ENCODE measurements around the gene MOXD1. TPM values are rescaled to one million over a fixed set of nuclear protein-coding genes. Genes with fewer than 3 reads are reported as not detected.

MOXD1 gene
- total RNA-seq, 2 experiments from 2014 or later, result not detected

GRCh38 chr6:132364306-132365074, 36.8 kb downstream of the MOXD1 start:
- Mint-ChIP-seq H3K27ac (no peak overlapping the region), H3K4me1 (ENCODE audit: low read depth) (peaks cover 22% of the 10 kb centered on the region), H3K36me3 (ENCODE audit: low read depth) (no peaks in the 10 kb centered on the region), H3K4me3 (no peak overlapping the region), H3K9me3 (no peaks in the 10 kb centered on the region), H3K27me3 (peaks cover 29% of the 10 kb centered on the region)
- DNase-seq (no peak), ATAC-seq (no peak)
- TF ChIP-seq, protein P1, sequence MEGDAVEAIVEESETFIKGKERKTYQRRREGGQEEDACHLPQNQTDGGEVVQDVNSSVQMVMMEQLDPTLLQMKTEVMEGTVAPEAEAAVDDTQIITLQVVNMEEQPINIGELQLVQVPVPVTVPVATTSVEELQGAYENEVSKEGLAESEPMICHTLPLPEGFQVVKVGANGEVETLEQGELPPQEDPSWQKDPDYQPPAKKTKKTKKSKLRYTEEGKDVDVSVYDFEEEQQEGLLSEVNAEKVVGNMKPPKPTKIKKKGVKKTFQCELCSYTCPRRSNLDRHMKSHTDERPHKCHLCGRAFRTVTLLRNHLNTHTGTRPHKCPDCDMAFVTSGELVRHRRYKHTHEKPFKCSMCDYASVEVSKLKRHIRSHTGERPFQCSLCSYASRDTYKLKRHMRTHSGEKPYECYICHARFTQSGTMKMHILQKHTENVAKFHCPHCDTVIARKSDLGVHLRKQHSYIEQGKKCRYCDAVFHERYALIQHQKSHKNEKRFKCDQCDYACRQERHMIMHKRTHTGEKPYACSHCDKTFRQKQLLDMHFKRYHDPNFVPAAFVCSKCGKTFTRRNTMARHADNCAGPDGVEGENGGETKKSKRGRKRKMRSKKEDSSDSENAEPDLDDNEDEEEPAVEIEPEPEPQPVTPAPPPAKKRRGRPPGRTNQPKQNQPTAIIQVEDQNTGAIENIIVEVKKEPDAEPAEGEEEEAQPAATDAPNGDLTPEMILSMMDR (IDR thresholded peaks at IDR 0.05), result no peak
- intact Hi-C loops (cut with micrococcal nuclease), result no loop called here
- CTCF ChIA-PET, result interaction anchor here (1.0 to 1.7 kb wide), 4 partner anchors 9 to 449 kb away, joined by 3 to 9 read pairs (median 4); no protein-coding TSS in a partner anchor
- POLR2A ChIA-PET, result interaction anchor here (1.1 kb wide), 1 partner anchor 9 kb away, joined by 3 read pairs; no protein-coding TSS in a partner anchor

- Mint-ChIP-seq H3K9me3 (no peaks in the 10 kb centered on the region), H3K36me3 (ENCODE audit: low read depth) (no peaks in the 10 kb centered on the region), H3K27ac (no peak overlapping the region), H3K27me3 (peaks cover 24% of the 10 kb centered on the region), H3K4me3 (no peak overlapping the region), H3K4me1 (ENCODE audit: low read depth) (peaks cover 22% of the 10 kb centered on the region)
- no peak for DNase-seq
- ChIA-PET CTCF (interaction anchor here (0.7 to 1.7 kb wide), 3 partner anchors 7 to 83 kb away, joined by 3 to 9 read pairs (median 4); no protein-coding TSS in a partner anchor), POLR2A (no interaction called here)
- intact Hi-C loops (cut with micrococcal nuclease), result no loop called here
- TF ChIP-seq, protein P1 (IDR thresholded peaks at IDR 0.05), result no peak
- no peak for ATAC-seq
Observed at GRCh38 chr6:132362442-132363185, 38.7 kb downstream of the MOXD1 start.

DNA sequence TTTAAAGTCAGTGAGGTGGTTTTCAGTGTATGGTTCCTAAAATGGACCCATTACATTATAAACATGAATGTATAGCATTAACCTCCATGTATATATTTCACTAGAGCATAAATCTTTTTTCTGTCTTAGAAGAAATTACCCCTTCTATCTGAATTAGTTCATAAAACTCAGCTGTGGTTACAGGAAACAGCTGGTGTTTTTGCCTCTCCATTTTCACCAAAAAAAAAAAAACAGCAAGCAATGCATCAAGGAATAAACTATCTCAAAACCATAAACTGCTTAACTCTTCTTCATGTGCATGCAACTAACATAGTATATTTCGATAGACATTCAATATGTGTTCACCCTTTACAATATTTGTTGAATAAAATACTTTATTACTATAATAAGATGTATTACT, 40.2 kb downstream of the MOXD1 start:
- H3K4me3 Mint-ChIP-seq, result no peak overlapping the region
- H3K27me3 Mint-ChIP-seq, result peaks cover 18% of the 10 kb centered on the region
- no peak overlapping the region for H3K27ac Mint-ChIP-seq
- no peaks in the 10 kb centered on the region for H3K36me3 Mint-ChIP-seq (ENCODE audit: low read depth)
- CTCF ChIA-PET, result no interaction called here
- TF ChIP-seq, protein P1 (IDR thresholded peaks at IDR 0.05), result no peak
- DNase-seq (no peak), ATAC-seq (no peak)
- POLR2A ChIA-PET, result no interaction called here
- intact Hi-C loops (cut with micrococcal nuclease), result no loop called here
- H3K9me3 Mint-ChIP-seq, result no peaks in the 10 kb centered on the region
- H3K4me1 Mint-ChIP-seq (ENCODE audit: low read depth), result peaks cover 20% of the 10 kb centered on the region

DNA sequence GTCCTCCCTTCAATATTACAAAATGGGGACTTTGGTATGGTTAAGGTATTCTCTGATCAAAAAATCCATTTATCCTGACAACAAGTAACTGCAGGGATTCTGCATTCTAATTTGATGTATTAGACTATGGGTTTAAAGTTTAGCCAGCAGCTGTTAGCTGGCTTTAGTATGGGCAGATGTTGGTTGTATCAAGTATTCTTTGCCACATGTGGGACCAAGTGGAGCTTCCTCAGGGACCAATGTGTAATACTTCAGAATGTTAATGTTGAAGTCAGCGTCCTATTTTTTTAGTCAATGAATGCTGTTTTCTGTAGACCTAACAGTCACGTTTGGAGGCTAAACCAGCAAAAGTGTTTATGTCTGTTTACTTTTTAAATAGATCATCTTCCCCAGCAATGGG, 41.4 kb downstream of the MOXD1 start:
- Mint-ChIP-seq H3K27me3 (peaks cover 18% of the 10 kb centered on the region), H3K9me3 (peaks cover 5% of the 10 kb centered on the region), H3K4me3 (no peak overlapping the region), H3K4me1 (ENCODE audit: low read depth) (peaks cover 13% of the 10 kb centered on the region), H3K36me3 (ENCODE audit: low read depth) (peaks cover 4% of the 10 kb centered on the region), H3K27ac (no peak overlapping the region)
- ATAC-seq (no peak), DNase-seq (no peak)
- intact Hi-C loops (cut with micrococcal nuclease), result no loop called here
- TF ChIP-seq, protein P1 (IDR thresholded peaks at IDR 0.05), result no peak
- ChIA-PET CTCF (no interaction called here), POLR2A (no interaction called here)

GRCh38 chr6:132357120-132357519, 44.2 kb downstream of the MOXD1 start:
- no peak overlapping the region for H3K27ac Mint-ChIP-seq
- H3K4me1 Mint-ChIP-seq (ENCODE audit: low read depth), result peaks cover 25% of the 10 kb centered on the region
- no peak for ATAC-seq

More at GRCh38 chr6:132357120-132357519, 44.2 kb downstream of the MOXD1 start:
- TF ChIP-seq, protein P1 (IDR thresholded peaks at IDR 0.05), result no peak
- ChIA-PET CTCF (interaction anchor here (1.8 kb wide), 1 partner anchor 78 kb away, joined by 7 read pairs; no protein-coding TSS in a partner anchor), POLR2A (no interaction called here)
- DNase-seq, result no peak
- peaks cover 6% of the 10 kb centered on the region for H3K27me3 Mint-ChIP-seq
- H3K36me3 Mint-ChIP-seq (ENCODE audit: low read depth), result peaks cover 4% of the 10 kb centered on the region
- H3K4me3 Mint-ChIP-seq, result no peak overlapping the region
- intact Hi-C loops (cut with micrococcal nuclease), result no loop called here
- H3K9me3 Mint-ChIP-seq, result peaks cover 5% of the 10 kb centered on the region
